Measurements from ENCODE around the gene SSX2IP. TPM values are rescaled to one million over a fixed set of nuclear protein-coding genes. Genes with fewer than 3 reads are reported as not detected.

Gene SSX2IP
- total and polyA plus RNA-seq, 2 experiments from 2014 or later, result 26.5 to 38.0 TPM

DNA sequence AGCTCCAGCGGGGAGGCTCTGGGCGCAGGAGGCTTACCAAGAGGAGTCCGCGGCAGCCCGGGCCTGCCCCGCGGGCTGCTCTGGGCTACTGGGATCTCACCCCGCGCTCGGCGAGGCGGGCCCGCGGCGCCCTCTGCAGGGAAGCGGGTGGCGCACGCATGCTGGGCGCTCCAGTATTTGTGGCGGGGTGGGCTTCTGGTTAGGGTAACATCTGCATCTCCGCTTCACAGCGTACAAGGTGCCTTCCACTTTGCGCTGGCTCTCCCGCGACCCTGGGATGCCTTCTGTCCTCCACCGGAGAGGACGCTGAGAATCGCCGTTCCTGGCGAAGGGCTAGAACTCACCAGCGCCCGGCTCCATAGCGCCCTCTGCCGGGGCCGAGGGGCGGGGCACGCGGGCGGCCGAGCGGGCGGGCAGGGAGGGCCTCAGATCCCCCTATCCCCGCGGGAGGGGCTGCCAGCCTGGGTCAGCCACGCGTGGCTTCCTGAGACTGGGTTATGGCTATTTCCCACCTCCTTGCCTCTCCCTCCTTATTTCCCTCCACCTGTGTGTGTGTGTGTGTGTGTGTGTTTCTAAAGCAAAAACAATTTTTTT lies 69.4 kb downstream of the SSX2IP start:
- H3K4me3 ChIP-seq, result peak overlapping the region; percentile 61
- no peaks in the 10 kb centered on the region for H3K9me2 ChIP-seq (replicated peaks; ENCODE audit: insufficient read depth)
- no peaks in the 10 kb centered on the region for H3K9me3 ChIP-seq (ENCODE audit: low read depth)
- no peaks in the 10 kb centered on the region for H3K36me3 ChIP-seq (replicated peaks; ENCODE audit: insufficient read depth, low read depth)
- H3K27me3 ChIP-seq, result no peaks in the 10 kb centered on the region
- H3K79me2 ChIP-seq, result no peaks in the 10 kb centered on the region
- 2% methylated on average over 41 of the region's 46 CpGs for WGBS (ENCODE audit: low lambda C conversion rate, missing lambda C conversion rate)
- H3K4me2 ChIP-seq, result peak overlapping the region; percentile 80
- no peaks in the 10 kb centered on the region for H4K20me1 ChIP-seq (ENCODE audit: insufficient read depth, poor library complexity, severe bottlenecking)
- peak; percentile 84 for DNase-seq (ENCODE audit: low spot score)
- peak overlapping the region; percentile 67 for H3K27ac ChIP-seq
- H2AFZ ChIP-seq, result peak overlapping the region; percentile 97
- TF ChIP-seq EZH2phosphoT487 (IDR thresholded peaks at IDR 0.05; ENCODE audit: low read depth, severe bottlenecking, unreplicated experiment) (no peak), CTCF (IDR thresholded peaks at IDR 0.05; ENCODE audit: poor library complexity) (peak; percentile 98), EZH2 (IDR thresholded peaks at IDR 0.05; ENCODE audit: borderline replicate concordance) (no peak)
- peaks cover 8% of the 10 kb centered on the region for H3K4me1 ChIP-seq (ENCODE audit: insufficient read depth)

GRCh38 chr1:84619383-84620102 lies 70.7 kb downstream of the SSX2IP start:
- no peaks in the 10 kb centered on the region for H3K27me3 ChIP-seq
- 50% methylated on average over 9 of the region's 9 CpGs for WGBS (ENCODE audit: low lambda C conversion rate, missing lambda C conversion rate)

GRCh38 chr1:84617349-84617748 lies 72.9 kb downstream of the SSX2IP start:
- no peak for DNase-seq (ENCODE audit: low spot score)
- no peaks in the 10 kb centered on the region for H3K36me3 ChIP-seq (replicated peaks; ENCODE audit: insufficient read depth, low read depth)
- H3K79me2 ChIP-seq, result no peaks in the 10 kb centered on the region
- H4K20me1 ChIP-seq (ENCODE audit: insufficient read depth, poor library complexity, severe bottlenecking), result no peaks in the 10 kb centered on the region
- H3K27ac ChIP-seq, result no peak overlapping the region
- H3K9me2 ChIP-seq (replicated peaks; ENCODE audit: insufficient read depth), result no peaks in the 10 kb centered on the region
- H3K4me3 ChIP-seq, result no peak overlapping the region
- H3K27me3 ChIP-seq, result no peaks in the 10 kb centered on the region
- no peaks in the 10 kb centered on the region for H3K9me3 ChIP-seq (ENCODE audit: low read depth)
- H2AFZ ChIP-seq, result no peak overlapping the region
- TF ChIP-seq EZH2phosphoT487 (IDR thresholded peaks at IDR 0.05; ENCODE audit: low read depth, severe bottlenecking, unreplicated experiment), result no peak
- TF ChIP-seq EZH2 (IDR thresholded peaks at IDR 0.05; ENCODE audit: borderline replicate concordance), result no peak
- no peak for TF ChIP-seq CTCF (IDR thresholded peaks at IDR 0.05; ENCODE audit: poor library complexity)
- 33% methylated on average over 2 of the region's 2 CpGs for WGBS (ENCODE audit: low lambda C conversion rate, missing lambda C conversion rate)
- no peak overlapping the region for H3K4me2 ChIP-seq
- peaks cover 8% of the 10 kb centered on the region for H3K4me1 ChIP-seq (ENCODE audit: insufficient read depth)

More at GRCh38 chr1:84619383-84620102, 70.7 kb downstream of the SSX2IP start:
- TF ChIP-seq EZH2 (IDR thresholded peaks at IDR 0.05; ENCODE audit: borderline replicate concordance) (no peak), EZH2phosphoT487 (IDR thresholded peaks at IDR 0.05; ENCODE audit: low read depth, severe bottlenecking, unreplicated experiment) (no peak), CTCF (IDR thresholded peaks at IDR 0.05; ENCODE audit: poor library complexity) (no peak)
- DNase-seq (ENCODE audit: low spot score), result peak; percentile 37
- H3K9me2 ChIP-seq (replicated peaks; ENCODE audit: insufficient read depth), result no peaks in the 10 kb centered on the region
- no peaks in the 10 kb centered on the region for H3K9me3 ChIP-seq (ENCODE audit: low read depth)
- H3K4me2 ChIP-seq, result peak overlapping the region; percentile 36
- peak overlapping the region; percentile 11 for H3K27ac ChIP-seq
- no peaks in the 10 kb centered on the region for H4K20me1 ChIP-seq (ENCODE audit: insufficient read depth, poor library complexity, severe bottlenecking)
- H3K4me1 ChIP-seq (ENCODE audit: insufficient read depth), result peaks cover 8% of the 10 kb centered on the region
- H2AFZ ChIP-seq, result peak overlapping the region; percentile 39
- no peaks in the 10 kb centered on the region for H3K79me2 ChIP-seq
- no peak overlapping the region for H3K4me3 ChIP-seq
- no peaks in the 10 kb centered on the region for H3K36me3 ChIP-seq (replicated peaks; ENCODE audit: insufficient read depth, low read depth)

Measured in hepatocyte (in vitro differentiated cells).